ENCODE data around the gene NRF1.
A peak's percentile ranks its signal among the peaks of the same experiment; 100 is the strongest.

Gene NRF1

DNA sequence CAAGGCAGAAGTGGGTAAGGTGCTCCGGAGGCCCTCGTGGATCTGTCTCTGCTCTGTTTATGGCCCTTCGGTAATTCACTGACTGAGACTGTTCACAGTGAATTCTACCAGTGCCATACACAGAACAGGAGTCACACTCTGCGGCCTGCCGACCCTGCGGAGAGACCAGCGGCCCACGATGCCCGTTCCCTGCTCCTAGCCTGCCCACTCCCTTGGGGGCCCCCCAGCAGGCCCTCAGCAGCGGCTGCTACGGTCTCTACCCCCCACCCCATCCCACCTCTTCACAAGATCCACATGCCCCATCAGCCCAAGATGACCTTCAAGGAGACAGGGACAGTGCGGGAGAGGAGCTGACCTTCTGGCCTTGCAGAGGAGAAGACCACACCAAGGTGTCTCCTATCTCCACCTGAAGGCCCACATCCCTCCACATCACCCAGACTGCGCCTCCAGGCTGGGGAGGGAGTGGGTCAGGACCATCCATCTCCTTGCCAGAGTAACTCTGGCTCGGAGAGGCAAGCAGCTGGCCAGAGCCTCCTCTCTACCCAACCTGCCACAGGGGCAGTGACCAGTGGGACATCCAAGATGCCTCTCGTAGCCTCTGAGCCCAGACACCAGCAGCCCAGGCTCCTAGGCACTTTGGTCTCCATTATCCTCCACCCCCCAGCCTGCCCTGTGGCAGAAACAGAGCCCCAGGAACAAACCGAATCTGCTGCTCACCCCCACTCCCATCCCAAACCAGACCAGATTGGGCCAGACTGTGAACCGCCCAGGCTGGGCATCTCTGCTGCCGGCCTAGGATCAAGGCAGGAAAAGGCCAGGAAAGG is 163.6 kb downstream of the NRF1 start:
- H3K27ac ChIP-seq, result no peak overlapping the region
- TF ChIP-seq CTCF (conservative IDR thresholded peaks at IDR 0.05) (no peak), ZFX (IDR thresholded peaks at IDR 0.05) (no peak)

- no peak for TF ChIP-seq ZFX (IDR thresholded peaks at IDR 0.05)
- TF ChIP-seq CTCF (conservative IDR thresholded peaks at IDR 0.05), result no peak
- no peak overlapping the region for H3K27ac ChIP-seq
These were observed 164.3 kb downstream of the NRF1 start for GRCh38 chr7:129775695-129776361.

DNA sequence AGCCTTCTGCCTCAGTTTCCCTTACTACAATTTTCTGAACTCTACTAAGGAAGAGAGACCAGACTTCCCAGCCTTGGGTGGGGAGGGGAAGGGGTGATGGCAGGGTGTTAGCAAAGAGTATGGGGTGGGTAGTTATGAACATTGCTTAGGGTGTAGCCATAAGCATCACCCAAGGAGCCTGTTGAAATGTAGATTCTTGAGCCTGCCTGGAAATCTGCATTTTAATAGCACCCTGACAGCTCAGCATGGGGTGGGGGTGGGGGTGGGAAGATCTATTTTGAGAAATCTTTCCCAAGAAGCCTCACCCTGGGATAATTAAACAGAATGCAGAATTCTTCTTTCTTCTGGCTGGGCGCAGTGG is 164.8 kb downstream of the NRF1 start:
- no peak overlapping the region for H3K27ac ChIP-seq
- TF ChIP-seq CTCF (conservative IDR thresholded peaks at IDR 0.05), result no peak
- no peak for TF ChIP-seq ZFX (IDR thresholded peaks at IDR 0.05)

DNA sequence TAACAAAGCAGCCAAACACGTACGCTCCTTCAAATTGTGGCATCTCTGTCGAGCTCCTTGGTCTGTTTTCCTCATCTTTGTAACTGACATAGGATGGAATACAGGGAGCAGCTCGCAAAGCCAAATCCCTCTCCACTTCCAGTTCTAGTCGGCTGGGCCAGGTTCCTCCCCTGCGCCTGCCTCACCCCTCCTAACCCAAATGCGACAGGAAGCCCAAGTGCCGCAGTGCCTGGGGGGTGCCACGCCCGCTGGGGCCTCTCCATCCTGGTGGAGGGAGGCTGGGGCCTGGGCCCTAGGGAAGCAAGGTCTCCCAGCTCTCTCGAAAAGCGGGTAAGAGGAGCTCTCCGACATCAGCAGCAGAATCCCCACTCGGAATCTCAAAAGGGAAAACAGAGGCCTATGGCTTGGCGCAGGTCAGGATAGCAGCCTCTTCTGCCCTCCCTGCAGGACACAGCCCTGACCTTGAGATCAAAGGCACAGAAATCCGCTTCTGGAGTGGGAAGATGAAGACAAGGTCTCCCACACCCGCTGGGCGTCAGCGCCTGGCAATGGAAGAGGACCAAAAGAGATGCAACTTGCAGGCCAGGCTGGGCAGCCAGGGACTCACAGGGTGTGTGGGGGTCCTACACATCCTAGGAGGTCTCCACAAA is 165.8 kb downstream of the NRF1 start:
- TF ChIP-seq CTCF (conservative IDR thresholded peaks at IDR 0.05), result no peak
- TF ChIP-seq ZFX (IDR thresholded peaks at IDR 0.05), result no peak
- H3K27ac ChIP-seq, result no peak overlapping the region

- TF ChIP-seq CTCF (conservative IDR thresholded peaks at IDR 0.05), result no peak
- no peak for TF ChIP-seq ZFX (IDR thresholded peaks at IDR 0.05)
- no peak overlapping the region; the same call in 1 of the 2 replicates for H3K27ac ChIP-seq
These were observed 166.7 kb downstream of the NRF1 start for GRCh38 chr7:129777993-129778769.

DNA sequence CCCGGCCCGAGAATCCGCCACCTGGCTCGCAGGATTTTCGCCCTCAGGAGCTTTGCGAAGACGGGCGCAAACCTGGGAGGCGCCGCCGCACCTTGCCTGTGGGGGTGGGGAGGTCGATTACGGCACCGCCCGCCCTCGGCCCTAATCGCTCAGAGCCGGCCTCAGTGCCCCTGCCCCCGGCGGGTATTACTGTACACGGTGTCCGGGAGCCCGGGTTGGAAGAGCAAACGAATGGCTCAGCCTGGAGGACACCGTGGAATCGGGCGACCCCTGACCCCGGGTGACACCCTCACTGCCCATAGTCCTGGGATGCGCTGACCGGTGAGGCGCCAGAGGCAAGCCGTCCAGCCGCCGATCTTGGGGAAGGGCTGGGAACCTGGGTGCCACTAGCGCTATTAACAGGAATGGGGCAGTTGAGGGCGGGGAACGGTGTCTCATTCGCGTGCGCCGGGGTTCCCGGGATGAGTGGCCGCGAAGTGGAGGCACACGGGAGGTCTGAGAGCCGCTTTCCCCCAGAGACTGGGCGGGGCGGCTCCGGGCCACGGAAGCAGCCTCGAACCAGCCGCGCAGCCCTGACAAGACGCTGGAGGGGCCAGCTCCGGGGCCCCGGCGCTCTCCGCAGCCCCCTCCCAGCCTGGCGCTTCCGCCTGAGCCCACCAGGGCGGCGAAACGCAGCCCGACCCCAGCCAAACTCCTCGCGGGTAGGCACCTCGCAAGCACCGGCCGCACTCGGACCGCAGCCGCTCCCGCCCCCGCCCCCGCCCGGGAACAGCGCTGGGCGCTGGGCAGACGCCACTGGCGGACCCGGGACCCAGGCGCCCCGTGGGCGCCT is 167.5 kb downstream of the NRF1 start:
- H3K27ac ChIP-seq, result peak overlapping the region; percentile 92
- no peak for TF ChIP-seq ZFX (IDR thresholded peaks at IDR 0.05)
- TF ChIP-seq CTCF (conservative IDR thresholded peaks at IDR 0.05), result no peak
